Activated CD8-positive, alpha-beta memory T cell treated with anti-CD3 and anti-CD28 coated beads, Interleukin-2, amount 50 U/mL, for 24 hours (primary cell): ENCODE data around the gene LCLAT1.

Experiments used
- DNase-seq: peaks from one replicate; pipeline ENCODE4 v3.0.0-alpha.2; 2020; ENCODE audit errors: extremely low read depth

LCLAT1 gene

DNA sequence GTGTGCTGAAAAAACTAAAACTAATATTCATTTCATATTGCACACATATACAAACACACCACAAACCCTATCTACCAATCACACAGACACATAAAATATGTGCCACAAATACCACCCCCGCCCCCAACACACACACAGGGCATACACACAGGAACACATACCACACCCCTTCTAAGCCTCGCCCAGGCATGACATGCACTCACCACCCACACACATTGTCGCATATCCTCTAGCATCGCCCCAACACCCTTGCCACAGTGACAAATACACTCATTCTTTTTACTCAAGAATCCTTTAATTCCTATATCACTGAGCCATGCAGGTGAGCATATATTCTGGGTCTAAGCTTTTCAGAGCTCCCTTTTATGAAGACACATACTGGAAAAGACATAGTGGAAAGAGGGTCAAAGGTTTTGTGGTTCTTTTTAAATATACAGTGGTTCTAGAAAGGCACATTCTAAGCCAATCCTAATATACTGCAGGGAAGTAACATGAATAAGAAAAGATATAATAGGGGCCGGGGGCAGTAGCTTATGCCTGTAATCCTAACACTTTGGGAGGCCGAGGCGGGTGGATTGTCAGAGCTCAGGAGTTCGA is 24.5 kb upstream of the LCLAT1 start:
- DNase-seq = peak; percentile 84

DNA sequence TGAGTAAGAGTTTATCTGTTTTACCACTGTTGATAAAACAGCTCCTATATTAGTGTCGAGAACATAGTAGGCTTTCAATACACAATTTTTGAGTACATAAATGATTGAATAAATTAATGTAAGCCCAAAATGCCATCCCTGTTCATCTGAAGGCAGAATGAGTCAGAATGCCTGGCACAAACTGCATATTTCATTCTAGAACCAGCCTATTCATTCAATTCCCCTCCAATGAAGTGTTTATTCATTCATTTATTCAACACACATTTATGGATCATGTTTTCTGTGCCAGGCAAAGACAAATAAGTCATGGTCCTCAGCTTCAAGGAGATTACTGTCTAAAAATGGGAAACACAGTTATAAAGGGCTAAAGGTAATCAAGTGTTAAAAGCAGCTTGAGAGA is 22.8 kb upstream of the LCLAT1 start:
- DNase-seq = no peak

DNA sequence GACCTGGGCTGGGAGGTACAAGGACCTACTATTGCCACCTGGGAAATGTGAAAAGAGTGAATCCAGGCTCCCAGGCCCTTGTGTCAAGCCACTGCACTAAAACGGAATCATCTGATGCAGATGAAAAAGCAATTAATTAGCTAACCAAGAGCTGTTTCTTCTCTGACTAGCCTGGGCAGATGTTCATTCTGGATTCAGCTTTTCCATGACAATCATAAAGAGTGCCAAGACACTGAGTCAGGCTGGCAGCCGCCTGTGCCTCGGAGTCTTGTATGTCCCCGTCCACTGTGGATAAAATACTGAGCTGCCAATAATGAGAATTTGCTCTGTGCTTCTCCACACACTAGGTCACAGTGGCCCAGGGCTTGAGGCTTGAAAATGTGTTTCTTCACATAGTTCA is 21.7 kb upstream of the LCLAT1 start:
- no peak for DNase-seq

DNA sequence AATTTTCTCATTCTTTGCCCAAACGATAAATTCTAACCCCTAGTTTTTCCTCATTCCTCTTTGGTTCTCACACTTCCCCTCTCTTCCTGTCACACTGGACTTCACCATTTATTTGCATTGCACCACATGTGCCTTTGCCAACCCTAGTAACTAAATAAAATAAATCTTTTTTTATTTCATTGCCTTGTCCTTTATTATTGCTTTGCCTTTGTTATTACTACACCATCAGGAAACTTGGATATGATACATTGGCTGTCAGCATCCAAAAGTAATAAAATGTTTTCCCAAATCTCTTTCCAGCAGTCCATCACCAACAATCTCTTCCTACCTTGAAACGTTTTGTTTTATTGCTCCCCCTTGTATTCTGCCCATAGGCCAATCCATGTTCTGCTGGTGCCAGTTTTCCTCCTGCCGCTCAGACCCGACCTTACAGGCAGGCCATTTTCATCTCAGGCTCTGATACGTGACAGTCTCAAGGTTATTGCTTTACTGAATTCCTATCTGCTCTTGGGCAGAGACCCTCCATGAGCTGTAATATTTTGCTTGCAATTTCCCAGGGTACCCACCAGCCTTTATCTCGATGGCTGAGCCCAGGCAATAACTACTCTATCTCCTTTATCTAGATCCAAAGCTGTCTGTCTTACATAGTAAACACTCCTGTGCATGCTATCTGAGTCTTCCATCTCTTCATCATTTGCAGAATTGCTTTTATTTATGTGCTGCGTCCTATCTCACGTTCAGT is 19.3 kb upstream of the LCLAT1 start:
- DNase-seq = no peak

DNA sequence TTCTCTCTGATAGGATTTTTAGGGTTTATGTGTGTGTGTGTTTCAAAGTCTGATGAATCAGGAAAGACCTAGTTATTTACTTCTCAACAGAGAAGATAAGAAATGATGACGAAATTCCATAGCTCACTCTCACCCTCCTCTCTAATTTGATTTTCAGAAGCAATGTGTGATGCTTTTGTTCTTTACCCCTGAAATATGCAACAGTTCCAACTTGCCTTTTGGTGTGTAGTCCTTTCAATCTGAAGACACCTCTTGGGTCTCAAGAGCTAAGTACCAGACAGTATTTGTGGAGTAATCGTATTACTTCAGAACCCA is 18.7 kb upstream of the LCLAT1 start:
- no peak for DNase-seq

DNA sequence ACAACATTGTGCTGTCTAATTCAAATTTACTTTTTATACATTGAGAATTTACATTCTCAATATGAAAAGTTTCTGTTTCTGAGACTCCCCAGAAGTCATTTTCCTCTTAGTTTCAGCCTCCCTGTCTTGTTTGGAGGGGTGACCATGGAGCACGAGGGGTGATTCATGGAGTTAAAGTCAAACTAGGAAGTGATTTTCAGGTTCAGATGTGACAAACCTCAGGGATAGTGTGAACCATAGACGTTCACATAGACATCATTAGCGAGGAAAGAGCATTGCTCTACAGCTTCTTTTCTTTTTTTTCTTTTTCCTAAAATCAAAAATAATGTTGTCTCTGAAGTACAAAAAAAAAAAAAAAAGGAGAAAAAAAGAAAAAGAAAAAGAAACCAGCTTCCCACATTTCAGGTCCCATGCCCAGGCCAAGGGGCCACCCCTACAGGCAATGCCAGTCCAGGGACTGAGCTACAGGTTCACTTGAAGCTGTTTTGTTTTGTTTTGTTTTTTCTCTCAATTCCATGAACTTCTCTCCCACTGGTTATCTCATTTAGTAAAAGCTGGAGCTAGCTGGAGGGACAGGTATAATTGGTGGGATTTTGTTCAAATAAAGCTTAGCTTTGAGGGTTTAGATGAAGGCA is 18.1 kb upstream of the LCLAT1 start:
- no peak for DNase-seq

DNA sequence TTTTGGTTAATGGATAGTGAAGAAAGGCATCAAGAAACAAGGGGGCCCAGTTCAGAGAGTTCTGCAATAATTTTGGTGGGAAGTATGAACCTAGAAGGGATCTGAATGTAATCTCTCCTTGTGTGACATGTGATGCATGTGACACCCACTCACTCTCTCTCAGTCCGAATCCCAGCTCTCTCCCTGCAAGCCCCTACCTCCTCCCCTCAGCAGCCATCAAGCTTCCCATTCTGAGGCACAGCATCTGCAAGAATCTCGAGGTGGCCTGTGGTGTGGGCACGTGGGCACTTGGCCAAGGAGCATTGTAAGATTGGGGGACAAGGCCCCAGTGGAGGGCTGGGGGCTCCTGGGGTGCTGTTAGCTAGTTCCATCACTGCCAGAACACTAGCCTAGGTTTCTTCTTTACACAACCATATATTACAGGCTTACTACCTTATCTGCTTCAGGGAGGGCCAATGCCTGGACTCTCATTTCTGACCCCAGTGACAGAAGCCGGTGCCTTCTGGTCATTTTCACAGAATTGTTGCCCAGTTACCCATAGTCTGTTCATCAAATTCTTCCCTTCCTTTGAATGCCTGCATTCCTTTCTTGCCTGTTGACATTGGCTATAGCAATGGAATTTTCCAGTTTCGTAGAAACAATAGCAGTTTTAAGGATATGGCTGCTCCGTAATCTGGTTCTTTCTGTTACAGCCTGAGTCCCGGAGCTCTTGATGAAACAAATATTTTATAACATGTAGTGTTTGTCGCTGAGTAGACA is 13.3 kb upstream of the LCLAT1 start:
- no peak for DNase-seq

DNA sequence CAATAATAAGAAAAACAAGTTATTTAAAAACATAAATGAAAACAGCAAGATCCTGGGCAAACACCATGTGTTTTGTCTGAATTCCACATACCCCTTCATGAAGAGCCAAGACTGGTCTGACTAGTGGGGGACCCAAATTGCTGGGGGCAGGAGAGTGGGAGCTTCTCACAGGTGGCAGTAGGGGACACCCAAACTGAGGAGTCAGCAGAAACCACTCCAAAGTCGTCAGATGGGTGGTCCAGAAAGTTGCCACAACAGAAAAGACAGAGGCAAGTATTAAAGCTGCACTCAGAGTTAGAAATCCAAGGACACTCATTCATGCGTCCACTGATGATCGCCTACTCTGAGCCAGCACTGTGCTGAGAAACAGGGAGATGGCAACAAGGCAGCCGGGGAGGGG is 12.3 kb upstream of the LCLAT1 start:
- no peak for DNase-seq

DNA sequence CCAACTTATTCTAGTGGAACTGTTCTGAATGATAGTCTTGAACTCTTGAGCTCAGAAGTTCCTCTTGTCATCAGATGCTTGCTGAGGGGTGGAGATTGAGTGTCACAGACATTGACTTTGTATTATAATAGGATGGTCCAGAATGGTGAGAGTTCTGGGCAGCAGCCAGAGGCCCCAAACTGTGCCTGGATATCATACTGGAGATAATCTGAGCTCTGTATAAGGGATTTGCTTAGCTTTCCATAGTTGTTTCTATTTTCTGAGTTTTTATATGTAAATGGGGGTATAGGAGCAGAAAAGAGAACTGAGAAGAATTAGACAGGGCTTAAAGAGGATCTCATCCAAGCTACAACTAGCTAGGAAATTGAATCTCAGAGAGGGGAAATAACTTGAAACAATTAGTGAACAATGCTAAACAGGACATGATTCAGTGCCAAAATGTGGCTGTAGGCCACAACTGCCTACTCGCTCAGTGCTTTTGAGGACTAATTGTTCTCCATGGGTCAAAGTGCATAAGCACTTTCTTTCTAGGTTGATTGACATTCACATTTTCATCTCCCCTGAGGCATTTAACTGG is 10.1 kb upstream of the LCLAT1 start:
- DNase-seq = no peak

DNA sequence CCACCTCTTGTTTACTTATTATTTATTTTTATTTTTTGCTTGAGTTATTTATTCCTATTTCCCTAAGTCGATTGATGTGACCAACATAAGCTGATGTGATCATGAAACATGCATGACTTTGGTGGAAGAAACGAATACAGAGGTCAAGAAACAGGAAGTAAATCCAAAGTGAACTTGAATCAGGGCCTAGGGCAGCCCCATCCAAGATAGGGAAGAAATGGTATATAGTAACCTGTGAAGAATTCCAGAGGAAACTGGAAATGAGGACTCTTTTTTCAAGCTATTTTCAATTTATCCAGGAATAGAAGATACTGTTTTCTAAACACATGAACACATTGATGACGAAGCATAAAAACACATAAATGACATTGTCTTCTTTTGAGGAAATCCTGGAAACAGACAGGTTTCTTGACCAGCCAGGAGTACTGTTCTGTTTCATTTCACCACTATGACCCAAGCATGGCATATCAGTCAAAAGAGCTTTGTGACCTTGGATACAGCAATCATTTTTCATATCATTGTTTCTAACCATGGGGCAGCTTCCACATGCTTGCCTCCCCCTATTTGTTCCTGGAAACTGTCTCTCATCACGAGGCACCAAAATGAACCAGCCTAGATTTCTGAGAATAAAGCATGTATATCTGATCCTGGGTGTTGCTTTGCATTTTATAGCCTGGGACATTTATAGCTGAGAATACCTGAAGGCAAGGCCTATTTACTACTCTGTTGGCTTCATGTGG is 9.1 kb upstream of the LCLAT1 start:
- DNase-seq = no peak

DNA sequence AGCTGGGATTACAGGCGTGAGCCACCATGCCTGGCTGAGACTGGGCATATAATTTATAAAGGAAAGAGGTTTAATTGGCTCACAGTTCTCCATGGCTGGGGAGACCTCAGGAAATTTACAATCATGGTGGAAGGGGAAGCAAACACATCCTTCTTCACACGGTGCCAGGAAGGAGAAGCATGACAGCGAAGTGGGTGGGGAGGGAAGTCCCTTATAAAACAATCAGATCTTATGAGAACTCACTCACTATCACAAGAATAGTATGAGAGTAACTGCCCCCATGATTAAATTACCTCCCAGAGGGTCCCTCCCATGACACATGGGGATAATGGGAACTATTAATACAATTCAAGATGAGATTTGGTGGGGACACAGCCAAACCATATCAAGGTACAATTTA is 7.8 kb upstream of the LCLAT1 start:
- DNase-seq = no peak

DNA sequence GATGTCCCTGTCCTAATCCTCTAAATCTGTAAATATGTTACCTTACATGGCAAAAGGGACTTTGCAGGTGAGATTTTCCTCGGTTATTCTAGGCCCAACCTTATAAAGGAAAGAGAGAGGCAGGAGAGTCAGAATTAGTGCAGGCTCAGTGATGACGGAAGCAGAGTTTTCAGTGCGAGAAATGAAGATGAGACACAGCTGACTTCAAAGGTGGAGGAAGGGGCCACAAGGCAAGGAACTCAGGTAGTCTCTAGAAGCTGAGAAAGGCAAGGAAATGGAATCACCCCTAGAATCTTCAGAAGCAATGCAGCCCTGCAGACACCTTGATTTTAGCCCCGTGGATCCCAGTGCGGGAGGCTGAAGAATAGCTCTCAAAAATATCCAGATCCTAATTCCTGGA is 7.2 kb upstream of the LCLAT1 start:
- no peak for DNase-seq

DNA sequence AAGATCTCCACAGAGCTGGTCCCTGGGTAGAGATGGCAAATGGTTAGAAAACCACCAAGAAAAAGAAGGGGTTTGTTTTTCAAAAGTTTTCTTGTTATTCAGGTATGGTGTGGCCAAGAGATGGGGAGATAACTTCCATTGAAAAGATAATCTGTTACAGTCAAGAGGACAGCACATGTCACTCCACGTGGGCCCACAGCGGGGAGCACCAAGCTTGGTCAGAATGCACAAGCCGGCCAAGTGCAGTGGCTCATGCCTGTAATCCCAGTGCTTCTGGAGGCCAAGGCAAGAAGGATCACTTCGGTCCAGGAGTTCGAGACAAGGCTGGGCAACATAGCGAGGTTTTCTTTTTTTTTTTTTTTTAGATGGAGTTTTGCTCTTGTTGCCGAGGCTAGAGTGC is 6.0 kb upstream of the LCLAT1 start:
- DNase-seq = no peak

DNA sequence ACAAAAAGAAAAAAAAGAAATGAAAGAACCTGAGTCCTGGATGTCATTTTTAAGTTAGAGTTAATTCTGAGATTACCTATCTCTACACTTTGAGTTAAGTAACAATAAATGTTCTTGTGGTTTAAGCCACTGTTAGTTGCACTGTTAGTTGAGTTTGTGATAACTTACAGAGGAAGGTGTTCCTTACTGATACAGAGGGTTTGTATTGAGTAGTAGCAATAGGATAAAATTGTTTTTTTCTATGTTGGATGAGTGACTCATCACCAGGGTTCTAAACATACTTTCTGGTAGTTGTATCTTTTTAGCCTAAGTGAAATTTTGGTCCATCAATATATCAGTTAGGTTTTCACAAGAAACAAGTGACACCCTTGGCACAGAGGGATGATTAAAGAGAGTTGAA is 4.0 kb upstream of the LCLAT1 start:
- DNase-seq = no peak

DNA sequence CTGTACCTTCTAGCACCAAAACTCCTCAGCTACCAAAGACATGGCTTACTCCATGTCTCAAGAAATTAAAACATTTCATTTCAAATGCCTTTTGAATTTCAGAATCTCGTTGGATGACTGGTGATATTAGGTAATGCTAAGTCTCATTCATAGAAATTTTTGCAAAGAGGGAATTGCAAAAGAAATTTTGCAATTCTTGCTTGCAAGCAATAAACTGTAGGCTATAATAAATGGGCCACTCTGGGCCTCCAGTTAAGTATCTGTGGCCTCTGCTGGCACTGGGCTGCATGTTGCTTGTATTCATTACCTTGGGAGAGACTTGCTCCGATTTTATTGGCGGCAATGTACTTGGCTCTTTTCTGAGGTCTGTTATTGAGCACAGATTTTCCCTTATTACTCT is 2.8 kb upstream of the LCLAT1 start:
- no peak for DNase-seq

DNA sequence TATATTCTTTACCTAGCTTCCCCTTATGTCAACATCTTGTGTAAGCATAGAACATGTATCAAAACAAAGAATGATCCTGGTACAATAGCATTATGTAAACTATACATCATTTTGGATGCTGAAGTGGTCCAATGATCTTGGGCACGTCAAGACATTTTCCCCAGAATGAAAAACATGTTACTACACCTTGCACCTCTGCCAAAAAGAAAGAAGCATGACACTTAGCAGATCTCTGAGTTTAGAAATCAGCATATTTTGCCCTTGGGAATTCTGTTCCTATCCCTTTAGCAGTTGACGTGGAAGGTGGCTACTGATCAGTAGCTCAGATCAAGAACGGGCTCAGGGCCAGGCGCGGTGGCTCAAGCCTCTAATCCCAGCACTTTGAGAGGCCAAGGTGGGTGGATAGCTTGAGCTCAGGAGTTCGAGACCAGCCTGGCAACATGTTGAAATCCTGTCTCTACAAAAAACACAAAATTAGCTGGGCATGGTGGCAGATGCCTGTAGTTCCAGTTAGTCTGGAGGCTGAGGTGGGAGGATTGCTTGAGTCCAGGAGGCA is 1.7 kb upstream of the LCLAT1 start:
- DNase-seq = no peak

DNA sequence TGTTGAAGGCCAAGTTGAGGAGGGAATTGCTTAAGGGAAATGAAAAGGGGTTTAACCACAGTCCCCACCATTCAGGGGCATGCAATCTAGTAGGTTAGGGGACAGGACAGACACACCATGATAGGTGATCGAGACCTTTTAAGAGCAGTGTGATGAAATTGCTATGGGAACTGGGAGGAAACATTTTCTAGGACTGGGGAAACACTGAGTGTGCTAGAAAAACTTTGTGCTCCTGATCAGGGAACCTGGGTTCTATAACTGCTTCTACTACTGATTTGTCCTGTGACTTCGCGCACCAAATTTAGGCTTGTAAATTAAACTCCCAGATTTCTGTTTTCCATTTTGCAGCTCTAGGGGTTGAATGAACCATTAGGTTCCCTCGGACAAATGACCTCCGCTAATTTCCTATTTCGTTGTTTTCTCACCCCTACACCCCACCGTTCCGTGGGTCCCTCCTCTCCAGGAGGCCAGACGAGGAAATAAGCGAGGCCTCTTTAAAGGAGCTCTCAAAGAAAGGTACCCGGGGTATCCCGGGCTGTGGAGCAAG is 371 bp upstream of the LCLAT1 start:
- no peak for DNase-seq

DNA sequence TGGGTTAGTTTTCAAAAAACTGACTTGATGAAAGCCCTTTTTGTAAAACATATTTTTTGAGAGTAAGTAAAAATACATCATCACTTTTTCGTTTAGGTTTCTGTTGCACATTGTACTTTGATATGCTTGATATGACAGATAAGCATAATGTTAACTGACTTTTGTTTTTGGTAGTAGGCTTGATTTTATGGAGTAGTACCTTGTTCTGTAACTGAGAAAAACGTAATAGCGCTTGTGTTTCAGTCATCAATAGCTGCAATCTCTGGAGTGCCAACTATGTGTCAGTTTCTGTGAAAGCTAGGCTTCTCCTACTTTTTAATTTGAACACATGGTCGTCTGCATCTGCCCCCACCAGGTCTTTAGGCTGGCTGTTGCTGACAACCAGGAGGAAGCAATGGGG is 1.3 kb downstream of the LCLAT1 start:
- DNase-seq = no peak

DNA sequence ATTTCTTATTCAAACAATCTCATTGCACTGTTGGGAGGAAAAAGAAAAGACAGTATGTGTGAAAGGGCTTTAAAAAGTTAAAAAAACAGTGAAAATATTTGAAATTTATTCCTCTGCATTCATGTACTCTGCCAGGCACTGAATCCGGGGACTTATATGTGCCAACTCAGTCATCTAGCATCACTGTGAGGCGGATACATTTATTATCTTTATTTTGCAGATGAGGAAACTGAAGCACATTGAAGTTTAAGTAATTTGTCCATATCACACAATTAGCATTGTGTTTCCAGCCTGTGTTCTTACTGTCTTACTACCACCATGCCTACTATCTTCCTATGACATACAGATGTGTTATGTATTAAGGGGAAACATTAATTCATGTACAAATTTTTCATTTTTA is 1.8 kb downstream of the LCLAT1 start:
- DNase-seq = no peak

DNA sequence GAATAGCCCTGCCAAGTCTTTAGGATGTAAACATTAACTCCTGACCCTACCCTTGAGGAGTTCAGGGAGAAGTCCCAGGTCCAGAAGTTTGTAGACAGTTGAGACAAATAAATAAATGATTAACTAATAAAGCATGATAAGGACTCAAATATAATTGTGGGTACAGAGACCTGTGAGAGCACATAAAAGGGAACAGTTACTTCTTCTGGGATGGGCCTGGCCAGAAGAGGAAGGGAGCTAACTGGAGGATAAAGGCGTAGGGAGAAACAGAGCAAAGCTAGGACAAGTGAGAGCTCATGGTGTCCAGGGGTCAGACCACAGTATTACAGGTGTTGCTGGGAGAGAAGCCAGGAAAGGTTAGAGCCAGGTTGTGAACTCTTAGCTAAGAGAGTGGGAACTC is 3.0 kb downstream of the LCLAT1 start:
- no peak for DNase-seq

DNA sequence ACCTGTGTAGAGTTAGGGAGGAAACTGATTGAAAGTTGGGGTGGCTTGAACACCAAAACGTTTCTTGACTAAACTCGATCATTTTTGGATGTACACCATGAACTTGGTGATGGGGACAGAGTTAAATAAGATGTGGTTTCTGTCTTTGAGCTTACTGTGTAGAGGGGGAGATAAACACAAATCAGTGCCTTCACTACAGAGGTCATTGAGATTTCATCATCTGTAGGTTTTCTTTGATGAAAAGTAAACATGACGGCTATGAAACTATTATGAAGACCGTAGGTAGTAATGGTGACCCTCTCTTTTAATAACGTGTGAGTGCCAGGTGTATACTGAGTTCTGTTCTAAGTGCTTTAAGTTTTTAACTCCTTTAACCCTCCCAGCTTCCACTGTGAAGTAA is 6.5 kb downstream of the LCLAT1 start:
- no peak for DNase-seq
